ENCODE measurements around the gene CBL.
"Not testable (repeated sequence)": the region's sequence is repeated elsewhere in the genome, so short reads cannot be mapped to it uniquely, and the experiment has no call there.

DNA sequence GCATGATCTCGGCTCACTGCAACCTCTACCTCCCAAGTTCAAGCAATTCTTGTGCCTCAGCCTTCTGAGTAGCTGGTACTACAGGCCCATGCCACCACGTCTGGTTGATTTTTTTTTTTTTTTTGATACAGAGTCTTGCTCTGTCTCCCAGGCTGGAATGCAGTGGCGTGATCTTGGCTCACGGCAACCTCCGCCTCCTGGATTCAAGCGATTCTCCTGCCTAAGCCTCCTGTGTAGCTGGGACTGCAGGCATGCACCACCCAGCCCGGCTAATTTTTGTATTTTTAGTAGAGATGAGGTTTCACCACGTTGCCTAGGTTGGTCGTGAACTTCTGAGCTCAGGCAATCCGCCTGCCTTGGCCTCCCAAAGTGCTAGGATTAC lies 39.1 kb upstream of the CBL start:
- not testable (repeated sequence) for TF ChIP-seq EP300 (IDR thresholded peaks at IDR 0.05; ENCODE audit: borderline replicate concordance in 1 of 2, low read depth in 1 of 2, low read length in 1 of 2); NRF1 (IDR thresholded peaks at IDR 0.05; ENCODE audit: low read depth, low read length); EZH2phosphoT487 (IDR thresholded peaks at IDR 0.05; ENCODE audit: borderline replicate concordance, low read depth); POLR2AphosphoS5 (IDR thresholded peaks at IDR 0.05; ENCODE audit: low read depth, low read length); CTCF (IDR thresholded peaks at IDR 0.05); TAF1 (IDR thresholded peaks at IDR 0.05; ENCODE audit: borderline replicate concordance, low read depth, low read length); ELF1 (IDR thresholded peaks at IDR 0.05); MAX (IDR thresholded peaks at IDR 0.05; ENCODE audit: low read depth); RXRA (IDR thresholded peaks at IDR 0.05; ENCODE audit: borderline replicate concordance, low read depth); YY1 (IDR thresholded peaks at IDR 0.05; ENCODE audit: low read depth); USF2 (IDR thresholded peaks at IDR 0.05; ENCODE audit: borderline replicate concordance, low read depth, low read length); FOSL2 (IDR thresholded peaks at IDR 0.05; ENCODE audit: borderline replicate concordance, low read depth)
- TF ChIP-seq, protein P1, sequence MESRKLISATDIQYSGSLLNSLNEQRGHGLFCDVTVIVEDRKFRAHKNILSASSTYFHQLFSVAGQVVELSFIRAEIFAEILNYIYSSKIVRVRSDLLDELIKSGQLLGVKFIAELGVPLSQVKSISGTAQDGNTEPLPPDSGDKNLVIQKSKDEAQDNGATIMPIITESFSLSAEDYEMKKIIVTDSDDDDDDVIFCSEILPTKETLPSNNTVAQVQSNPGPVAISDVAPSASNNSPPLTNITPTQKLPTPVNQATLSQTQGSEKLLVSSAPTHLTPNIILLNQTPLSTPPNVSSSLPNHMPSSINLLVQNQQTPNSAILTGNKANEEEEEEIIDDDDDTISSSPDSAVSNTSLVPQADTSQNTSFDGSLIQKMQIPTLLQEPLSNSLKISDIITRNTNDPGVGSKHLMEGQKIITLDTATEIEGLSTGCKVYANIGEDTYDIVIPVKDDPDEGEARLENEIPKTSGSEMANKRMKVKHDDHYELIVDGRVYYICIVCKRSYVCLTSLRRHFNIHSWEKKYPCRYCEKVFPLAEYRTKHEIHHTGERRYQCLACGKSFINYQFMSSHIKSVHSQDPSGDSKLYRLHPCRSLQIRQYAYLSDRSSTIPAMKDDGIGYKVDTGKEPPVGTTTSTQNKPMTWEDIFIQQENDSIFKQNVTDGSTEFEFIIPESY (IDR thresholded peaks at IDR 0.05; ENCODE audit: borderline replicate concordance, low read depth): not testable (repeated sequence)
- TF ChIP-seq, protein P2, sequence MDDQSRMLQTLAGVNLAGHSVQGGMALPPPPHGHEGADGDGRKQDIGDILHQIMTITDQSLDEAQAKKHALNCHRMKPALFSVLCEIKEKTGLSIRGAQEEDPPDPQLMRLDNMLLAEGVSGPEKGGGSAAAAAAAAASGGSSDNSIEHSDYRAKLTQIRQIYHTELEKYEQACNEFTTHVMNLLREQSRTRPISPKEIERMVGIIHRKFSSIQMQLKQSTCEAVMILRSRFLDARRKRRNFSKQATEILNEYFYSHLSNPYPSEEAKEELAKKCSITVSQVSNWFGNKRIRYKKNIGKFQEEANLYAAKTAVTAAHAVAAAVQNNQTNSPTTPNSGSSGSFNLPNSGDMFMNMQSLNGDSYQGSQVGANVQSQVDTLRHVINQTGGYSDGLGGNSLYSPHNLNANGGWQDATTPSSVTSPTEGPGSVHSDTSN (IDR thresholded peaks at IDR 0.05): not testable (repeated sequence)
